HepG2 (cell line): ENCODE data around the gene NCOA3. TPM values are rescaled to one million over a fixed set of nuclear protein-coding genes. Genes with fewer than 3 reads are reported as not detected.

Experiments
- ATAC-seq: fragments of 200-7000 bp; cut with Tn5 transposase; 3 replicates; pipeline ENCODE4 v1.9.1; 2020; ENCODE audit warnings: mild to moderate bottlenecking, moderate library complexity
- BruUV-seq: library from RNA; stranded (reverse); fragments of 400-500 nt; replicated peaks from 2 replicates; lab custom pipeline; 2021; lab: Mats Ljungman, UMichigan
- CTCF ChIA-PET: fragments of 300-600 bp; formaldehyde crosslinking; extraction: SDS; loops from one replicate; lab custom pipeline; 2021; ENCODE audit warnings: low total read pairs, inconsistent platforms, low intra/inter-chr PET ratio; lab: Yijun Ruan, JAX
- POLR2A ChIA-PET: fragments of 350-600 bp; sonication (Branson Sonifier 250); formaldehyde crosslinking; loops from one replicate; lab custom pipeline; 2020; ENCODE audit warnings: antibody characterized with exemption, inconsistent platforms; lab: Yijun Ruan, JAX
- DNase-seq: peaks from one replicate; pipeline ENCODE4 v3.0.0-alpha.2; 2015; ENCODE audit warnings: low spot score
- FAIRE-seq: peaks from 3 replicates; lab custom pipeline; 2011; peaks lifted over from hg19 to GRCh38; lab: Jason Lieb, UNC
- H2AFZ ChIP-seq: one replicate; pipeline ENCODE4 v1.6.1; 2011; ENCODE audit warnings: low read length, inconsistent platforms
- H3K27ac ChIP-seq: fragments of 300-600 bp; 3 replicates; pipeline ENCODE4 v1.8.0; 2011; ENCODE audit warnings: mixed run types, mild to moderate bottlenecking, mixed read lengths, low read length, inconsistent platforms; ENCODE audit not compliant: insufficient read depth; ENCODE audit errors: extremely low read length
- H3K27me3 ChIP-seq, 2 experiments: fragments of 200-600 bp in 1 of 2; 2 replicates in 1 of 2; 3 replicates in 1 of 2; pipeline versions ENCODE4 v1.6.0 to v1.8.0; 2011; ENCODE audit warnings: low read length in 2 of 2, mild to moderate bottlenecking in 2 of 2, moderate library complexity in 2 of 2, inconsistent platforms in 1 of 2; ENCODE audit not compliant: insufficient read depth in 2 of 2, control insufficient read depth in 1 of 2
- H3K36me3 ChIP-seq, 2 experiments: fragments of 200-600 bp in 1 of 2; replicated peaks in 1 of 2; 2 replicates in 1 of 2; 3 replicates in 1 of 2; pipeline versions ENCODE4 v1.5.1 to v1.8.0; 2011; ENCODE audit warnings: low read length in 2 of 2, inconsistent platforms in 1 of 2; ENCODE audit not compliant: insufficient read depth in 2 of 2, control insufficient read depth in 1 of 2
- H3K4me1 ChIP-seq: 2 replicates; pipeline ENCODE4 v1.5.1; 2012; ENCODE audit warnings: low read length, inconsistent platforms; ENCODE audit not compliant: insufficient read depth
- H3K4me2 ChIP-seq: 2 replicates; pipeline ENCODE4 v1.6.0; 2011; ENCODE audit warnings: low read depth, low read length, inconsistent platforms
- H3K4me3 ChIP-seq, 3 experiments: fragments of 200-600 bp in 1 of 3; sonication (generic), shearing (Covaris generic) in 1 of 3; replicated peaks in 1 of 3; 2 replicates each; pipeline ENCODE4 v1.5.1; 2011 to 2016; ENCODE audit warnings: low read length in 3 of 3, inconsistent platforms in 2 of 3, low read depth in 2 of 3, mild to moderate bottlenecking in 2 of 3, control low read depth in 1 of 3, mixed read lengths in 1 of 3; ENCODE audit not compliant: insufficient read depth in 1 of 3
- H3K79me2 ChIP-seq: one replicate; pipeline ENCODE4 v1.6.1; 2011; ENCODE audit warnings: low read length, inconsistent platforms; ENCODE audit not compliant: insufficient read depth
- H3K9ac ChIP-seq: 2 replicates; pipeline ENCODE4 v1.6.0; 2011; ENCODE audit warnings: mild to moderate bottlenecking, low read depth, low read length, inconsistent platforms; ENCODE audit not compliant: insufficient read depth
- H3K9me3 ChIP-seq: 2 replicates; pipeline ENCODE4 v1.5.1; 2012; ENCODE audit warnings: mild to moderate bottlenecking, low read length
- H4K20me1 ChIP-seq: 2 replicates; pipeline ENCODE4 v1.6.0; 2011; ENCODE audit warnings: inconsistent platforms, mild to moderate bottlenecking, low read length, moderate library complexity; ENCODE audit not compliant: insufficient read depth
- CC2D1A ChIP-seq: sonication (generic); formaldehyde crosslinking; IDR thresholded peaks from 2 replicates; pipeline ENCODE4 v1.8.1; 2023; ENCODE audit warnings: mild to moderate bottlenecking, missing genetic modification reagents
- DPF2 ChIP-seq: sonication (generic); formaldehyde crosslinking; IDR thresholded peaks from 2 replicates; pipeline ENCODE4 v1.4.0; 2020; ENCODE audit warnings: mild to moderate bottlenecking, low read depth, missing genetic modification reagents, borderline replicate concordance
- IKZF1 ChIP-seq: fragments of 450-650 bp; IDR thresholded peaks from 2 replicates; pipeline ENCODE4 v1.7.1; 2016
- JUN ChIP-seq: sonication (generic); formaldehyde crosslinking; IDR thresholded peaks from 2 replicates; pipeline ENCODE4 v1.4.0; 2020; ENCODE audit warnings: mild to moderate bottlenecking, missing genetic modification reagents
- NBN ChIP-seq: fragments of 450-650 bp; conservative IDR thresholded peaks from 2 replicates; pipeline ENCODE4 v1.6.1; 2017
- NFE2L1 ChIP-seq: sonication (generic); formaldehyde crosslinking; IDR thresholded peaks from 2 replicates; pipeline ENCODE4 v1.4.0; 2020; ENCODE audit warnings: missing genetic modification reagents, mild to moderate bottlenecking, borderline replicate concordance
- NR2C2 ChIP-seq: sonication (generic); formaldehyde crosslinking; IDR thresholded peaks from 2 replicates; pipeline ENCODE4 v1.4.0; 2020; ENCODE audit warnings: missing genetic modification reagents, mild to moderate bottlenecking, moderate library complexity, borderline replicate concordance
- REXO4 ChIP-seq: sonication (generic); formaldehyde crosslinking; IDR thresholded peaks from 2 replicates; pipeline ENCODE4 v1.8.0; 2022; ENCODE audit warnings: missing genetic modification reagents, mild to moderate bottlenecking, borderline replicate concordance
- SIX4 ChIP-seq: sonication (generic); formaldehyde crosslinking; IDR thresholded peaks from 2 replicates; pipeline ENCODE4 v1.4.0; 2020; ENCODE audit warnings: missing genetic modification reagents
- SNAI1 ChIP-seq: sonication (generic); formaldehyde crosslinking; IDR thresholded peaks from 2 replicates; pipeline ENCODE4 v1.5.0; 2020; ENCODE audit warnings: mild to moderate bottlenecking, missing genetic modification reagents, borderline replicate concordance
- SOX6 ChIP-seq, 2 experiments: fragments of 450-650 bp in 1 of 2; sonication (generic) in 1 of 2; formaldehyde crosslinking in 1 of 2; IDR thresholded peaks; 2 replicates each; pipeline versions ENCODE4 v1.4.0 to v1.6.1; 2017 to 2020; ENCODE audit warnings: antibody characterized with exemption in 1 of 2, mild to moderate bottlenecking in 1 of 2, missing genetic modification reagents in 1 of 2
- SP1 ChIP-seq, 2 experiments: fragments of 450-650 bp in 1 of 2; sonication (generic) in 1 of 2; formaldehyde crosslinking in 1 of 2; IDR thresholded peaks; 2 replicates each; pipeline versions ENCODE4 v1.4.0 to v1.6.1; 2016 to 2020; ENCODE audit warnings: missing genetic modification reagents in 1 of 2
- ZMYM4 ChIP-seq: sonication (generic); formaldehyde crosslinking; IDR thresholded peaks from 2 replicates; pipeline ENCODE4 v1.8.1; 2023; ENCODE audit warnings: mild to moderate bottlenecking, missing genetic modification reagents
- ZNF530 ChIP-seq: sonication (generic); formaldehyde crosslinking; IDR thresholded peaks from 2 replicates; pipeline ENCODE4 v1.5.0; 2020; ENCODE audit warnings: low read depth, mild to moderate bottlenecking, missing genetic modification reagents
- ZNF652 ChIP-seq: IDR thresholded peaks from 2 replicates; pipeline ENCODE4 v1.6.1; 2016; ENCODE audit warnings: low read depth, borderline replicate concordance
- ZNF766 ChIP-seq: sonication (generic); formaldehyde crosslinking; IDR thresholded peaks from 2 replicates; pipeline ENCODE4 v1.5.0; 2020; ENCODE audit warnings: missing genetic modification reagents, borderline replicate concordance
- ZNF781 ChIP-seq: sonication (generic); formaldehyde crosslinking; IDR thresholded peaks from 2 replicates; pipeline ENCODE4 v1.5.1; 2020; ENCODE audit warnings: borderline replicate concordance, mild to moderate bottlenecking, missing genetic modification reagents; ENCODE audit errors: not compliant biosample characterization
- WGBS: methylation state at CpG from one replicate; pipeline ENCODE4 v1.1.6; 2017; ENCODE audit warnings: low lambda C conversion rate; 5-methylcytosine and 5-hydroxymethylcytosine counted together
- in situ Hi-C: cut with HindIII; loops from 2 replicates; pipeline ENCODE4 v1.10.0; 2017; ENCODE audit warnings: low pct_unique_long_range_greater_than_20kb; ENCODE audit not compliant: extremely low pct_ligation_motif_present
- intact Hi-C: fragments of 100-400 bp; cut with micrococcal nuclease; formaldehyde crosslinking; loops from one replicate; pipeline ENCODE4 v1.10.0; 2022; ENCODE audit not compliant: unreplicated experiment
- polyA plus RNA-seq, 8 experiments: library from polyadenylated mRNA; depleted of rRNA in 3 of 8; stranded (reverse) in 7 of 8; unstranded in 1 of 8; fragments of >200 nt; fragmentation: Illumina TruSeq in 4 of 8; extraction: Trizol in 4 of 8; gene quantifications; 2 replicates each; pipeline versions ENCODE4 v1.2.1 to v1.2.3, GENCODE V29; 2011 to 2016; ENCODE audit warnings: low read depth in 4 of 8, missing spikeins in 1 of 8, mixed read lengths in 1 of 8; ENCODE audit not compliant: insufficient read depth in 1 of 8
- total RNA-seq, 5 experiments: library from RNA; depleted of rRNA; stranded (reverse); fragments of >200 nt; fragmentation: Illumina TruSeq; extraction: Trizol; gene quantifications; 2 replicates each; pipeline ENCODE4 v1.2.3, GENCODE V29; 2016; ENCODE audit warnings: low read depth in 1 of 5
- TF ChIP-seq, protein P1 (sequence below): sonication (generic); formaldehyde crosslinking; IDR thresholded peaks from 2 replicates; pipeline ENCODE4 v1.9.0; 2021; ENCODE audit warnings: missing genetic modification reagents, borderline replicate concordance
- TF ChIP-seq, protein P2 (sequence below): sonication (generic); formaldehyde crosslinking; IDR thresholded peaks from 2 replicates; pipeline ENCODE4 v1.4.0; 2020; ENCODE audit warnings: missing genetic modification reagents

NCOA3 gene
- total and polyA plus RNA-seq, 2 of the 13 experiments (the other 11 are each of a cell fraction or from before 2014, with no cell fraction given) = 35.0 to 56.8 TPM

DNA sequence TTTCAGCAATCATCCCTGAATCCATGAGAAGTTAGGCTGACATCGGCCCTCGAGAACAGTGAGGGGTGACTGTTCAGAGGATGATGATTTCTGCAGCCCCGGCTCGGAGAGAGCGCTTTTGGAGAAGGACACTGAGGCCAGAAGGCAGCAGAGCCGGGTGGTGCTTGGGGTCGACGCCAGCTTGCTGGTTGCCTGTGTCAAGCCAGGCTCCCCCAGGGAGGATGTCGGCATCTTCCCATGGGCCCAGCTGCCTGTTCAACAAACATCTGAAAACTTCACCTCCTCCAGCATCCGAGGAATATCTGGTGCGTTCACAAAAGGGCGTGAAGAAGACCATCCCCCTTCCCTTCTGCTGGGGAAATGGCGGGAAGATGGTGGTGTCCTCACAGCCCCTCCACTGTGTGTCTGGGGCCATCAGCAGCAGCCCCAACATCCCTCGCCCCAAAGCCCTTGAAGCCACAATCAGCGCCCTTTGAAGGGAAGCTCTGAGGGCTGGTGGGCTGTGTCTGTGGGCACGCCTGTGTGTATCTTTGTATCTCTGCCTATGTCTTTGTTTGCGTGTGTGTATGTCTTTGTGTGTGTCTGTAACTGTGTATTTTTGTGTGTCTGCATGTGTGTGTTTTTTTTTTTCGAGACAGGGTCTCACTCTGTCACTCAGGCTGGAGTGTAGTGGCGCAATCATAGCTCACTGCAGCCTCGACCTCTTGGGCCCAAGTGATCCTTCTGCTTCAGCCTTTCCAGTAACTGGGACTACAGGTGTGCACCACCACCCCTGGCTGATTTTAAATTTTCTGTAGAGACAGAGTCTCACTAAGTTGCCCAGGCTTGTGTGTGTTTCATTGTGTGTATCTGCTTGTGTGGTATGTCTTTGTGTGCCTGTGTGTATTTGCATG, 185.7 kb downstream of the NCOA3 start:
- no peak overlapping the region for H3K4me2 ChIP-seq
- H3K9ac ChIP-seq = no peak overlapping the region
- no peaks in the 10 kb centered on the region for H3K79me2 ChIP-seq
- in situ Hi-C loops = no loop called here
- 80% methylated on average over 20 of the region's 20 CpGs for WGBS
- no peak overlapping the region for H2AFZ ChIP-seq
- ATAC-seq = no peak
- TF ChIP-seq SOX6 (IDR thresholded peaks at IDR 0.05) (0 out of 2 replicates have a peak, but pooled peaks have one; percentile 74), SOX6 (CRISPR knock-in tag; IDR thresholded peaks at IDR 0.05) (no peak), ZNF652 (CRISPR knock-in tag) (no peak), REXO4 (CRISPR knock-in tag) (no peak), JUN (CRISPR knock-in tag) (no peak), NR2C2 (CRISPR knock-in tag) (no peak), SNAI1 (CRISPR knock-in tag) (no peak), ZNF781 (CRISPR knock-in tag) (no peak), NBN (0 out of 2 replicates have a peak, but pooled peaks have one; percentile 57), SIX4 (no peak), DPF2 (CRISPR knock-in tag) (no peak), CC2D1A (CRISPR knock-in tag) (no peak), NFE2L1 (CRISPR knock-in tag) (no peak), ZMYM4 (CRISPR knock-in tag) (no peak), IKZF1 (0 out of 2 replicates have a peak, but pooled peaks have one; percentile 14), SP1 (IDR thresholded peaks at IDR 0.05) (0 out of 2 replicates have a peak, but pooled peaks have one; percentile 45), SP1 (CRISPR knock-in tag; IDR thresholded peaks at IDR 0.05) (no peak), ZNF766 (no peak), ZNF530 (no peak)
- TF ChIP-seq, protein P1, sequence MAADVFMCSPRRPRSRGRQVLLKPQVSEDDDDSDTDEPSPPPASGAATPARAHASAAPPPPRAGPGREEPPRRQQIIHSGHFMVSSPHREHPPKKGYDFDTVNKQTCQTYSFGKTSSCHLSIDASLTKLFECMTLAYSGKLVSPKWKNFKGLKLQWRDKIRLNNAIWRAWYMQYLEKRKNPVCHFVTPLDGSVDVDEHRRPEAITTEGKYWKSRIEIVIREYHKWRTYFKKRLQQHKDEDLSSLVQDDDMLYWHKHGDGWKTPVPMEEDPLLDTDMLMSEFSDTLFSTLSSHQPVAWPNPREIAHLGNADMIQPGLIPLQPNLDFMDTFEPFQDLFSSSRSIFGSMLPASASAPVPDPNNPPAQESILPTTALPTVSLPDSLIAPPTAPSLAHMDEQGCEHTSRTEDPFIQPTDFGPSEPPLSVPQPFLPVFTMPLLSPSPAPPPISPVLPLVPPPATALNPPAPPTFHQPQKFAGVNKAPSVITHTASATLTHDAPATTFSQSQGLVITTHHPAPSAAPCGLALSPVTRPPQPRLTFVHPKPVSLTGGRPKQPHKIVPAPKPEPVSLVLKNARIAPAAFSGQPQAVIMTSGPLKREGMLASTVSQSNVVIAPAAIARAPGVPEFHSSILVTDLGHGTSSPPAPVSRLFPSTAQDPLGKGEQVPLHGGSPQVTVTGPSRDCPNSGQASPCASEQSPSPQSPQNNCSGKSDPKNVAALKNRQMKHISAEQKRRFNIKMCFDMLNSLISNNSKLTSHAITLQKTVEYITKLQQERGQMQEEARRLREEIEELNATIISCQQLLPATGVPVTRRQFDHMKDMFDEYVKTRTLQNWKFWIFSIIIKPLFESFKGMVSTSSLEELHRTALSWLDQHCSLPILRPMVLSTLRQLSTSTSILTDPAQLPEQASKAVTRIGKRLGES = no peak
- TF ChIP-seq, protein P2, sequence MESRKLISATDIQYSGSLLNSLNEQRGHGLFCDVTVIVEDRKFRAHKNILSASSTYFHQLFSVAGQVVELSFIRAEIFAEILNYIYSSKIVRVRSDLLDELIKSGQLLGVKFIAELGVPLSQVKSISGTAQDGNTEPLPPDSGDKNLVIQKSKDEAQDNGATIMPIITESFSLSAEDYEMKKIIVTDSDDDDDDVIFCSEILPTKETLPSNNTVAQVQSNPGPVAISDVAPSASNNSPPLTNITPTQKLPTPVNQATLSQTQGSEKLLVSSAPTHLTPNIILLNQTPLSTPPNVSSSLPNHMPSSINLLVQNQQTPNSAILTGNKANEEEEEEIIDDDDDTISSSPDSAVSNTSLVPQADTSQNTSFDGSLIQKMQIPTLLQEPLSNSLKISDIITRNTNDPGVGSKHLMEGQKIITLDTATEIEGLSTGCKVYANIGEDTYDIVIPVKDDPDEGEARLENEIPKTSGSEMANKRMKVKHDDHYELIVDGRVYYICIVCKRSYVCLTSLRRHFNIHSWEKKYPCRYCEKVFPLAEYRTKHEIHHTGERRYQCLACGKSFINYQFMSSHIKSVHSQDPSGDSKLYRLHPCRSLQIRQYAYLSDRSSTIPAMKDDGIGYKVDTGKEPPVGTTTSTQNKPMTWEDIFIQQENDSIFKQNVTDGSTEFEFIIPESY (CRISPR knock-in tag) = no peak
- TF ChIP-seq, all 625 proteins: peak for 4
- intact Hi-C loops = no loop called here
- BruUV-seq = no TSS peak
- no peaks in the 10 kb centered on the region; a peak in 1 of 5 replicates for H3K36me3 ChIP-seq
- H3K4me3 ChIP-seq = no peak overlapping the region
- no peaks in the 10 kb centered on the region for H3K27me3 ChIP-seq
- no peak overlapping the region for H3K27ac ChIP-seq
- FAIRE-seq (no peak), DNase-seq (no peak)
- H3K4me1 ChIP-seq = peaks cover 14% of the 10 kb centered on the region
- POLR2A ChIA-PET = no interaction called here
- no peaks in the 10 kb centered on the region for H3K9me3 ChIP-seq
- CTCF ChIA-PET = no interaction called here
- H4K20me1 ChIP-seq = no peaks in the 10 kb centered on the region
